ENCODE data around the gene HK3. TPM values are rescaled to one million over a fixed set of nuclear protein-coding genes. Genes with fewer than 3 reads are reported as not detected.

HK3 gene
- 0.17 to 0.18 TPM in 2 of 3 replicates, not detected in the other for total RNA-seq (2021)
- percentile 13 among the genes with signal in this experiment for Bru-seq, nascent RNA
- long read RNA-seq, experiment 1: 0 reads
- long read RNA-seq, experiment 2: 0 reads
- long read RNA-seq, experiment 3: 0 reads

GRCh38 chr5:176899296-176899891, at the start of gene HK3:
Gene HK3, minus strand, starts transcription at chr5:176899346. Its CDS starts 3,187 bp downstream, at chr5:176896159.
- no peaks in the 10 kb centered on the region for H3K27me3 Mint-ChIP-seq (ENCODE audit: low read depth)
- peaks cover 7% of the 10 kb centered on the region for H3K36me3 Mint-ChIP-seq
- H3K27ac Mint-ChIP-seq: peak within 1 kb of the TSS; percentile 39; the same call in 1 of the 2 replicates
- ChIA-PET CTCF (interaction anchor here (0.6 to 6.3 kb wide), 9 partner anchors 10 to 242 kb away, joined by 3 to 63 read pairs (median 5); no protein-coding TSS in a partner anchor), POLR2A (interaction anchor here (0.6 kb wide), 1 partner anchor 239 kb away, joined by 3 read pairs; no protein-coding TSS in a partner anchor)
- no peak within 1 kb of the TSS for H3K4me3 Mint-ChIP-seq
- DNase-seq (ENCODE audit: low spot score) (no peak), ATAC-seq (peak; percentile 32; the same call in 1 of the 2 replicates)
- H3K4me1 Mint-ChIP-seq: peaks cover 11% of the 10 kb centered on the region
- TF ChIP-seq SMAD3 (CRISPR knock-in tag; IDR thresholded peaks at IDR 0.05; ENCODE audit: borderline replicate concordance) (no peak), SMAD4 (CRISPR knock-in tag; IDR thresholded peaks at IDR 0.05) (no peak), CREM (CRISPR knock-in tag; IDR thresholded peaks at IDR 0.05) (no peak), ATF2 (CRISPR knock-in tag; IDR thresholded peaks at IDR 0.05; ENCODE audit: borderline replicate concordance, low read depth) (no peak), ETV6 (CRISPR knock-in tag; IDR thresholded peaks at IDR 0.05) (no peak), NR3C1 (CRISPR knock-in tag; conservative IDR thresholded peaks at IDR 0.05; ENCODE audit: low read depth) (no peak), E2F1 (CRISPR knock-in tag; IDR thresholded peaks at IDR 0.05) (no peak), ATF1 (CRISPR knock-in tag; IDR thresholded peaks at IDR 0.05) (no peak), RORB (CRISPR knock-in tag; IDR thresholded peaks at IDR 0.05) (no peak), CBFB (CRISPR knock-in tag; IDR thresholded peaks at IDR 0.05; ENCODE audit: low read depth) (no peak), IRF1 (CRISPR knock-in tag; IDR thresholded peaks at IDR 0.05) (no peak)
- H3K9me3 Mint-ChIP-seq: no peaks in the 10 kb centered on the region

GRCh38 chr5:176948458-176948857, 49.3 kb upstream of the HK3 start:
- POLR2A ChIA-PET: interaction anchor here (0.6 to 0.7 kb wide), 3 partner anchors 7 to 353 kb away, joined by 6 to 7 read pairs (median 6); no protein-coding TSS in a partner anchor
- Mint-ChIP-seq H3K27ac (no peak overlapping the region), H3K36me3 (peaks cover 47% of the 10 kb centered on the region), H3K9me3 (no peaks in the 10 kb centered on the region), H3K27me3 (ENCODE audit: low read depth) (no peaks in the 10 kb centered on the region), H3K4me3 (no peak overlapping the region), H3K4me1 (peaks cover 43% of the 10 kb centered on the region)
- DNase-seq (ENCODE audit: low spot score) (no peak), ATAC-seq (no peak)
- CTCF ChIA-PET: interaction anchor here (1.3 kb wide), 2 partner anchors 288 to 290 kb away, joined by 3 to 4 read pairs; no protein-coding TSS in a partner anchor
- no peak for TF ChIP-seq ZSCAN18 (CRISPR knock-in tag; IDR thresholded peaks at IDR 0.05)
- TF ChIP-seq ATF6 (CRISPR knock-in tag; IDR thresholded peaks at IDR 0.05): no peak
- TF ChIP-seq MLX (CRISPR knock-in tag; IDR thresholded peaks at IDR 0.05): no peak
- no peak for TF ChIP-seq HMGA2 (CRISPR knock-in tag; IDR thresholded peaks at IDR 0.05)
- no peak for TF ChIP-seq ATF1 (CRISPR knock-in tag; IDR thresholded peaks at IDR 0.05)
- no peak for TF ChIP-seq AR (CRISPR knock-in tag; IDR thresholded peaks at IDR 0.05)
- no peak for TF ChIP-seq ZBTB43 (CRISPR knock-in tag; IDR thresholded peaks at IDR 0.05)
- TF ChIP-seq TEAD4 (CRISPR knock-in tag; IDR thresholded peaks at IDR 0.05): no peak
- TF ChIP-seq ZNF281 (CRISPR knock-in tag; IDR thresholded peaks at IDR 0.05): no peak

Measured in WTC11 (cell line).